ENCODE measurements around the gene ATG4D.

Gene ATG4D

DNA sequence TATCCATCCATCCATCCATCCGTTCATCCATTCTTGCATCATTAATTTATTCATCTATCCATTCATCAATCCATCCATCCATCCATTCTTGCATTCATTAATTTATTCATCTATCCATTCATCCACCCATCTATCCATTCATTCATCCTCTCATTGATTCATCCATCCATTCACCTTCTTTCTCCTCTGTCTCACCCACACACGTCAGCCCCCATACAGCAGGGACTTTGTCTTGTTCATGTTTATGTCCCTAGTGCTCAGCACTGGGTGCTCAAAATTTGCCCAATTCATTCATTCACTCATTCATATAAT is 44.1 kb downstream of the ATG4D start:
- TF ChIP-seq, protein P1, sequence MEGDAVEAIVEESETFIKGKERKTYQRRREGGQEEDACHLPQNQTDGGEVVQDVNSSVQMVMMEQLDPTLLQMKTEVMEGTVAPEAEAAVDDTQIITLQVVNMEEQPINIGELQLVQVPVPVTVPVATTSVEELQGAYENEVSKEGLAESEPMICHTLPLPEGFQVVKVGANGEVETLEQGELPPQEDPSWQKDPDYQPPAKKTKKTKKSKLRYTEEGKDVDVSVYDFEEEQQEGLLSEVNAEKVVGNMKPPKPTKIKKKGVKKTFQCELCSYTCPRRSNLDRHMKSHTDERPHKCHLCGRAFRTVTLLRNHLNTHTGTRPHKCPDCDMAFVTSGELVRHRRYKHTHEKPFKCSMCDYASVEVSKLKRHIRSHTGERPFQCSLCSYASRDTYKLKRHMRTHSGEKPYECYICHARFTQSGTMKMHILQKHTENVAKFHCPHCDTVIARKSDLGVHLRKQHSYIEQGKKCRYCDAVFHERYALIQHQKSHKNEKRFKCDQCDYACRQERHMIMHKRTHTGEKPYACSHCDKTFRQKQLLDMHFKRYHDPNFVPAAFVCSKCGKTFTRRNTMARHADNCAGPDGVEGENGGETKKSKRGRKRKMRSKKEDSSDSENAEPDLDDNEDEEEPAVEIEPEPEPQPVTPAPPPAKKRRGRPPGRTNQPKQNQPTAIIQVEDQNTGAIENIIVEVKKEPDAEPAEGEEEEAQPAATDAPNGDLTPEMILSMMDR (IDR thresholded peaks at IDR 0.05): no peak
- H3K36me3 ChIP-seq: no peaks in the 10 kb centered on the region
- H3K4me1 ChIP-seq (ENCODE audit: control insufficient read depth in 1 of 2, insufficient read depth in 1 of 2, low read depth in 1 of 2, low read length in 1 of 2): peaks cover 48 to 62% of the 10 kb centered on the region in 2 experiments
- no peak overlapping the region for H3K4me3 ChIP-seq (ENCODE audit: low read depth in 1 of 2, low read length in 1 of 2)
- no peaks in the 10 kb centered on the region for H3K9me3 ChIP-seq
- H3K27me3 ChIP-seq: peaks cover 17% of the 10 kb centered on the region
- no peak overlapping the region for H3K27ac ChIP-seq

DNA sequence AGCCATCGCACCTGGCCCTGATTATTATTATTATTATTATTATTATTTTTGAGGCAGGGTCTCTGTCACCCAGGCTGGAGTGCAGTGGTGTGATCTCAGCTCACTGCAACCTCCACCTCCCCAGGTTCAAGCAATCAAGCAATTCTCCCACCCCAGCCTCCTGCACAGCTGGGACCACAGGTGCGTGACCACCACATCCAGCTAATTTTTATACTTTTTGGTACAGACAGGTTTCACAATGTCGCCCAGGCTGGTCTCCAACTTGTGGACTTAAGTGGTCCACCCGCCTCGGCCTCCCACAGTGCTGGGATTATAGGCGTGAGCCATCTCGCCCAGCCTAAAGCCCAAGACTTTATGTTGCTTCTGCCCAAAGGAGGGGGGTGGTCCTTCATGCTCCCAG is 49.4 kb downstream of the ATG4D start:
- H3K27me3 ChIP-seq: no peaks in the 10 kb centered on the region
- TF ChIP-seq, protein P1 (IDR thresholded peaks at IDR 0.05): no peak
- no peaks in the 10 kb centered on the region for H3K36me3 ChIP-seq
- H3K27ac ChIP-seq: peak overlapping the region; percentile 100
- peak overlapping the region; percentile 65 to 66 for H3K4me3 ChIP-seq (ENCODE audit: low read depth in 1 of 2, low read length in 1 of 2)
- peaks cover 90 to 91% of the 10 kb centered on the region in 2 experiments for H3K4me1 ChIP-seq (ENCODE audit: control insufficient read depth in 1 of 2, insufficient read depth in 1 of 2, low read depth in 1 of 2, low read length in 1 of 2)
- H3K9me3 ChIP-seq: no peaks in the 10 kb centered on the region

DNA sequence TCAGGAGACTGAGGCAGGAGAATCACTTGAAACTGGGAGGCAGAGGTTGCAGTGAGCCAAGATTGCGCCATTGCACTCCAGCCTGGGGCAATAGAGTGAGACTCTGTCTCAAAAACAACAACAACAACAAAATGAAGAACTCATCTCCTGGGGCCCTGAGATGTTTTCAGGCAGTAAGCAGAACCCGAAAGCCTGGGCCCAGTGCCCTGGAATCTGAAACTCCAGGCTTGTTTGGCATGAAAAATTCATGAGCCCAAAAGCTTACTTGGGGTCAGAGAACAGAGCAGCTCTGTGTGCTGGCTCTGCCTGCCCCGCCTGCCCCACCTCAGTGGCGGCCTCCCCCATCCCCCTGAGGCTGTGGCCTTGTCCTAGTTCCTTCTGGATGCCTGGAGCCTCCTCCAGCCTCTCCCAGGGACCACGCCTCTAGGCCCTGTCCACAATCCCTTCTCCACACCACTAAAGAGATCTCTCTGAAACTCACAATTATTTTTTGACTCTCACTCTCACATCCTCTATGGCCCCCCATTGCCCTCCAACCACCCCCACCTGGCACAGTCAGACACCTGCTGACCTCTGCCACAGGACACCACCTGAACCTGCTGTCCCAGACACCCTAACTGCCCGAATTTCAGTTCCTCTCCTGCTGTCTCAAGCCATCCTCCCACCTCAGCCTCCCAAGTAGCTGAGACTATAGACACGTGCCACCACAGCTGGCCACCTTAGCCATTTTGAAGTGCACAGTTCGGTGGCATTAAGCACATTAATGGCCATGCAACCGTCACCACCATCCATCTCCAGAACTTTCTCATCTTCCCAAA is 50.3 kb downstream of the ATG4D start:
- peak overlapping the region; percentile 65 to 66 for H3K4me3 ChIP-seq (ENCODE audit: low read depth in 1 of 2, low read length in 1 of 2)
- H3K9me3 ChIP-seq: no peaks in the 10 kb centered on the region
- peaks cover 91 to 92% of the 10 kb centered on the region in 2 experiments for H3K4me1 ChIP-seq (ENCODE audit: control insufficient read depth in 1 of 2, insufficient read depth in 1 of 2, low read depth in 1 of 2, low read length in 1 of 2)
- H3K27ac ChIP-seq: peak overlapping the region; percentile 100
- no peaks in the 10 kb centered on the region for H3K36me3 ChIP-seq
- TF ChIP-seq, protein P1 (IDR thresholded peaks at IDR 0.05): no peak
- no peaks in the 10 kb centered on the region for H3K27me3 ChIP-seq

DNA sequence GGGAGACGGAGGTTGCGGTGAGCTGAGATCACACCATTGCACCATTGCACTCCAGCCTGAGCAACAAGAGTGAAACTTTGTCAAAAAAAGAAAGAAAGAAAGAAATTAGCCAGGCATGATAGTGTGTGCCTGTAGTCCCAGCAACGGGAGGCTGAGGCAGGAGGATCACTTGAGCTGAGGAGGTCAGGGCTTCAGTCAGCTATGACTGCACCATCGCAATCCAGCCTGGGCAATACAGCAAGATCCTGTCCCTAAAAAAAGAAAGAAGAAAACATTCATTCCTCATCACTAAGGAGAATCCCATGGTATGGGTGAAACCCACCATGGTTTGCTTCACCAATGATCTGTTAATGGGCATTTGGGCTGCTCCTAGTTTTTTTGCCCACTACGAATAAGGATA is 56.4 kb downstream of the ATG4D start:
- Histone ChIP-seq H3K27ac (no peak overlapping the region), H3K36me3 (no peaks in the 10 kb centered on the region), H3K4me3 (ENCODE audit: low read depth in 1 of 2, low read length in 1 of 2) (no peak overlapping the region), H3K4me1 (ENCODE audit: control insufficient read depth in 1 of 2, insufficient read depth in 1 of 2, low read depth in 1 of 2, low read length in 1 of 2) (peaks cover 51 to 55% of the 10 kb centered on the region in 2 experiments), H3K27me3 (no peaks in the 10 kb centered on the region), H3K9me3 (no peaks in the 10 kb centered on the region)
- TF ChIP-seq, protein P1 (IDR thresholded peaks at IDR 0.05): no peak

DNA sequence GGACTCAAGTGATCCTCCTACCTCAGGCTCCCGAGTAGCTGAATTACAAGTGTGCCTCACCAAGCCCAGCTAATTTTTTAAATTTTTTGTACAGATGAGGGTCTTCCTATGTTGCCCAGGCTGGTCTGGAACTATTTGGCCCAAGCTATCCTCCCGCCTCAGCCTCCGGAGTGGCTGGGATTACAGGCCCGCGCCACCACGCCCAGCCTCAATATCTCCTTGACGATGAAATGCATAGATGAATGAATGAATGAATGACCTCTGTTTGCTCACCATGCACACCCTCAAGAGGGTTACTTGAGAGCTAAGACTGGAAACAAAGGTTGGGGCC is 58.3 kb downstream of the ATG4D start:
- TF ChIP-seq, protein P1 (IDR thresholded peaks at IDR 0.05): no peak
- Histone ChIP-seq H3K9me3 (no peaks in the 10 kb centered on the region), H3K36me3 (peaks cover 6% of the 10 kb centered on the region), H3K27me3 (no peaks in the 10 kb centered on the region), H3K4me1 (ENCODE audit: control insufficient read depth in 1 of 2, insufficient read depth in 1 of 2, low read depth in 1 of 2, low read length in 1 of 2) (peaks cover 54 to 56% of the 10 kb centered on the region in 2 experiments), H3K27ac (peak overlapping the region; percentile 100), H3K4me3 (ENCODE audit: low read depth in 1 of 2, low read length in 1 of 2) (peak overlapping the region; percentile 29 to 99)
